PFSK-1 (cell line): ENCODE data around the gene PIK3CG.

Source experiments
- POLR2AphosphoS5 ChIP-seq: IDR thresholded peaks from 2 replicates; pipeline ENCODE4 v1.6.1; 2012; ENCODE audit warnings: low read depth, mild to moderate bottlenecking, control low read depth, low read length, moderate library complexity
- REST ChIP-seq, 2 experiments: IDR thresholded peaks; 2 replicates each; pipeline versions ENCODE4 v1.6.1 to v1.8.0; 2011 to 2012; ENCODE audit warnings: low read depth in 2 of 2, low read length in 2 of 2, control low read depth in 1 of 2, inconsistent platforms in 1 of 2, mild to moderate bottlenecking in 1 of 2, moderate library complexity in 1 of 2; ENCODE audit not compliant: insufficient read depth in 1 of 2

GRCh38 chr7:106911959-106912358, 46.9 kb downstream of the PIK3CG start:
- no peak for TF ChIP-seq POLR2AphosphoS5
- TF ChIP-seq REST (IDR thresholded peaks at IDR 0.05; ENCODE audit: insufficient read depth in 1 of 2, low read depth in 2 of 2, low read length in 2 of 2), result no peak
